DOHH2 (cell line): ENCODE results near the gene IMMP2L.

Source experiments
- EZH2phosphoT487 ChIP-seq: fragments of 200-600 bp; sonication (generic); IDR thresholded peaks from 2 replicates; pipeline ENCODE4 v1.6.1; 2017; ENCODE audit warnings: borderline replicate concordance, mild to moderate bottlenecking, antibody characterized with exemption, low read length, moderate library complexity, mixed read lengths
- TF ChIP-seq, protein P1 (sequence below): fragments of 200-600 bp; sonication (generic); IDR thresholded peaks from one replicate; pipeline ENCODE4 v1.5.1; 2014; ENCODE audit warnings: antibody characterized with exemption, mild to moderate bottlenecking, low read depth, low read length; ENCODE audit not compliant: poor library complexity, severe bottlenecking

DNA sequence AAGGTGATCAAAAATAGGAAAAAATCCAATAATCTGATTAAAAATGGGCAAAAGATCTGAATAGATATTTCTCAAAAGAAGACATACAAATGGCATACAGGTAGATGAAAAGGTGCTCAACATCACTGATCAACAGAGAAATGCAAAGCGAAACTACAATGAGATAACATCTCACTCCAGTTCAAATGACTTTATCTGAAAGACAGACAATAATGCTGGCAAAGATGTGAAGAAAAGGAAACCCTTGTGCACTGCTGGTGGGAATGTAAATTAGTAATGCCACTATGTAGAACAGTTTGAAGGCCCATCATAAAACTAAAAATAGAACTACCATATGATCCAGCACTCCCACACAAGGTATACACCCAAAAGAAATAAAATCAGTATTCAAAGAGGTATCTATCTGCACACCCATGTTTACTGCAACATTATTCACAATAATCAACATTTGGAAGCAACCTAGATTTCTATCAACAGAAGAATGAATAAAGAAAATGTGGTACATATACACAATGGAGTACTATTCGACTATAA is 386.3 kb downstream of the IMMP2L start:
- TF ChIP-seq, protein P1, sequence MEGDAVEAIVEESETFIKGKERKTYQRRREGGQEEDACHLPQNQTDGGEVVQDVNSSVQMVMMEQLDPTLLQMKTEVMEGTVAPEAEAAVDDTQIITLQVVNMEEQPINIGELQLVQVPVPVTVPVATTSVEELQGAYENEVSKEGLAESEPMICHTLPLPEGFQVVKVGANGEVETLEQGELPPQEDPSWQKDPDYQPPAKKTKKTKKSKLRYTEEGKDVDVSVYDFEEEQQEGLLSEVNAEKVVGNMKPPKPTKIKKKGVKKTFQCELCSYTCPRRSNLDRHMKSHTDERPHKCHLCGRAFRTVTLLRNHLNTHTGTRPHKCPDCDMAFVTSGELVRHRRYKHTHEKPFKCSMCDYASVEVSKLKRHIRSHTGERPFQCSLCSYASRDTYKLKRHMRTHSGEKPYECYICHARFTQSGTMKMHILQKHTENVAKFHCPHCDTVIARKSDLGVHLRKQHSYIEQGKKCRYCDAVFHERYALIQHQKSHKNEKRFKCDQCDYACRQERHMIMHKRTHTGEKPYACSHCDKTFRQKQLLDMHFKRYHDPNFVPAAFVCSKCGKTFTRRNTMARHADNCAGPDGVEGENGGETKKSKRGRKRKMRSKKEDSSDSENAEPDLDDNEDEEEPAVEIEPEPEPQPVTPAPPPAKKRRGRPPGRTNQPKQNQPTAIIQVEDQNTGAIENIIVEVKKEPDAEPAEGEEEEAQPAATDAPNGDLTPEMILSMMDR: no peak
- TF ChIP-seq EZH2phosphoT487: no peak
